NCI-H146 (cell line): ENCODE data around the gene TMEM130.

Source experiments
- DNase-seq: peaks from one replicate; lab custom pipeline; 2025; lab: John Stamatoyannopoulos, UW

The TMEM130 gene

GRCh38 chr7:98807068-98808048 is 62.5 kb downstream of the TMEM130 start:
- no peak for DNase-seq

GRCh38 chr7:98805956-98806838 is 63.6 kb downstream of the TMEM130 start:
- no peak for DNase-seq

GRCh38 chr7:98802781-98803110 is 67.1 kb downstream of the TMEM130 start:
- no peak for DNase-seq

GRCh38 chr7:98802088-98802780 is 67.6 kb downstream of the TMEM130 start:
- DNase-seq, result peak; percentile 34

- no peak for DNase-seq
These were observed 68.8 kb downstream of the TMEM130 start for GRCh38 chr7:98800996-98801395.

GRCh38 chr7:98797150-98797549 is 72.7 kb downstream of the TMEM130 start:
- no peak for DNase-seq
